ENCODE measurements around the gene RFPL3.

GRCh38 chr22:32410459-32410858 is 52.8 kb downstream of the RFPL3 start:
- no peak for TF ChIP-seq GLIS3 (CRISPR knock-in tag; IDR thresholded peaks at IDR 0.05)
- no peak for TF ChIP-seq ZFP30 (CRISPR knock-in tag; IDR thresholded peaks at IDR 0.05)

All from SK-N-SH treated with all-trans-retinoic acid at 6 μM for 48 hours (cell line).